ENCODE measurements around the gene PAN3.
"Not testable (repeated sequence)": the region's sequence is repeated elsewhere in the genome, so short reads cannot be mapped to it uniquely, and the experiment has no call there.

PAN3 gene

GRCh38 chr13:28136916-28137315 is 1.4 kb upstream of the PAN3 start:
- no peak for DNase-seq (ENCODE audit: low read depth)

GRCh38 chr13:28137596-28137995 is 749 bp upstream of the PAN3 start:
- no peak for DNase-seq (ENCODE audit: low read depth)

GRCh38 chr13:28138756-28139470 is 568 bp downstream of the PAN3 start:
- peak; percentile 78 for DNase-seq (ENCODE audit: low read depth)

- DNase-seq (ENCODE audit: low read depth) = no peak
These were observed 2.2 kb downstream of the PAN3 start for GRCh38 chr13:28140433-28141125.

GRCh38 chr13:28141542-28141941 is 3.2 kb downstream of the PAN3 start:
- not testable (repeated sequence) for DNase-seq (ENCODE audit: low read depth)

- no peak for DNase-seq (ENCODE audit: low read depth)
These were observed 6.7 kb downstream of the PAN3 start for GRCh38 chr13:28145049-28145448.

- no peak for DNase-seq (ENCODE audit: low read depth)
These were observed 9.2 kb downstream of the PAN3 start for GRCh38 chr13:28147495-28147894.

- no peak for DNase-seq (ENCODE audit: low read depth)
These were observed 20.7 kb downstream of the PAN3 start for GRCh38 chr13:28159057-28159456.

GRCh38 chr13:28161370-28161769 is 23.0 kb downstream of the PAN3 start:
- no peak for DNase-seq (ENCODE audit: low read depth)

GRCh38 chr13:28163587-28163986 is 25.2 kb downstream of the PAN3 start:
- DNase-seq (ENCODE audit: low read depth) = no peak

- DNase-seq (ENCODE audit: low read depth) = no peak
These were observed 27.9 kb downstream of the PAN3 start for GRCh38 chr13:28166257-28166656.

GRCh38 chr13:28171266-28171665 is 32.9 kb downstream of the PAN3 start:
- no peak for DNase-seq (ENCODE audit: low read depth)

- DNase-seq (ENCODE audit: low read depth) = no peak
These were observed 34.6 kb downstream of the PAN3 start for GRCh38 chr13:28172947-28173346.

- DNase-seq (ENCODE audit: low read depth) = no peak
These were observed 35.4 kb downstream of the PAN3 start for GRCh38 chr13:28173793-28174192.

GRCh38 chr13:28177327-28177726 is 39.0 kb downstream of the PAN3 start:
- no peak for DNase-seq (ENCODE audit: low read depth)

- no peak for DNase-seq (ENCODE audit: low read depth)
These were observed 39.5 kb downstream of the PAN3 start for GRCh38 chr13:28177877-28178276.

GRCh38 chr13:28179974-28180373 is 41.6 kb downstream of the PAN3 start:
- no peak for DNase-seq (ENCODE audit: low read depth)

GRCh38 chr13:28181413-28181812 is 43.1 kb downstream of the PAN3 start:
- DNase-seq (ENCODE audit: low read depth) = no peak

GRCh38 chr13:28185256-28185655 is 46.9 kb downstream of the PAN3 start:
- no peak for DNase-seq (ENCODE audit: low read depth)

- DNase-seq (ENCODE audit: low read depth) = no peak
These were observed 60.7 kb downstream of the PAN3 start for GRCh38 chr13:28199089-28199488.

- no peak for DNase-seq (ENCODE audit: low read depth)
These were observed 65.7 kb downstream of the PAN3 start for GRCh38 chr13:28204043-28204442.

GRCh38 chr13:28204690-28205443 is 66.5 kb downstream of the PAN3 start:
- DNase-seq (ENCODE audit: low read depth) = no peak

- DNase-seq (ENCODE audit: low read depth) = no peak
These were observed 80.3 kb downstream of the PAN3 start for GRCh38 chr13:28218679-28219078.
